ENCODE results near the gene OR2T12. TPM values are rescaled to one million over a fixed set of nuclear protein-coding genes. Genes with fewer than 3 reads are reported as not detected.

The OR2T12 gene, protein sequence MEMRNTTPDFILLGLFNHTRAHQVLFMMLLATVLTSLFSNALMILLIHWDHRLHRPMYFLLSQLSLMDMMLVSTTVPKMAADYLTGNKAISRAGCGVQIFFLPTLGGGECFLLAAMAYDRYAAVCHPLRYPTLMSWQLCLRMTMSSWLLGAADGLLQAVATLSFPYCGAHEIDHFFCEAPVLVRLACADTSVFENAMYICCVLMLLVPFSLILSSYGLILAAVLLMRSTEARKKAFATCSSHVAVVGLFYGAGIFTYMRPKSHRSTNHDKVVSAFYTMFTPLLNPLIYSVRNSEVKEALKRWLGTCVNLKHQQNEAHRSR
- total RNA-seq (not detected), polyA plus RNA-seq (not detected)

DNA sequence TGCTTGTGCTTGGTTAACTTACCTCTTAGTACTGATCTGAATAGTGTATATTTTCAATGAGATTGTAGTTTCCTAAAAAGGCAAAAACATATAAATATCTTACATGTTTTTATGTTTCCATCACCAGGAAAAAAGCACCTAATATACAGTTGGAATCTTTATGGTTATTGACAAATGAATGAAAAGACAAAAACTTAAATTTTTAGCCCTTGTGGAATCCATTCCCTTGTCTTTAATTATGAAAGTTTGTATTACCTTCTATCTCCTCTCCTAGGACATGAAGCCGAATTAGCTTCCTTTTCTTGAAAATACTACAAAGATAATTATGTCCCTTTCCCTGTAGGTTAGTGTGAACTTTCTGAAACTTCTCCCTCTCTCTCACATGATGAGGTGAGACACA lies at the start of gene OR2T12:
Gene OR2T12 (minus strand): TSS at position 101 of the 400 bp plus-strand sequence. CDS start 7,846 bp downstream, outside the sequence.
- H3K36me3 ChIP-seq = no peaks in the 10 kb centered on the region
- no peak within 1 kb of the TSS for H3K4me3 ChIP-seq
- no peaks in the 10 kb centered on the region for H3K4me1 ChIP-seq
- no peaks in the 10 kb centered on the region for H3K27me3 ChIP-seq
- TF ChIP-seq POLR2AphosphoS5 (IDR thresholded peaks at IDR 0.05) (no peak), EP300 (IDR thresholded peaks at IDR 0.05) (no peak), POLR2A (IDR thresholded peaks at IDR 0.05) (no peak)
- TF ChIP-seq, protein P1, sequence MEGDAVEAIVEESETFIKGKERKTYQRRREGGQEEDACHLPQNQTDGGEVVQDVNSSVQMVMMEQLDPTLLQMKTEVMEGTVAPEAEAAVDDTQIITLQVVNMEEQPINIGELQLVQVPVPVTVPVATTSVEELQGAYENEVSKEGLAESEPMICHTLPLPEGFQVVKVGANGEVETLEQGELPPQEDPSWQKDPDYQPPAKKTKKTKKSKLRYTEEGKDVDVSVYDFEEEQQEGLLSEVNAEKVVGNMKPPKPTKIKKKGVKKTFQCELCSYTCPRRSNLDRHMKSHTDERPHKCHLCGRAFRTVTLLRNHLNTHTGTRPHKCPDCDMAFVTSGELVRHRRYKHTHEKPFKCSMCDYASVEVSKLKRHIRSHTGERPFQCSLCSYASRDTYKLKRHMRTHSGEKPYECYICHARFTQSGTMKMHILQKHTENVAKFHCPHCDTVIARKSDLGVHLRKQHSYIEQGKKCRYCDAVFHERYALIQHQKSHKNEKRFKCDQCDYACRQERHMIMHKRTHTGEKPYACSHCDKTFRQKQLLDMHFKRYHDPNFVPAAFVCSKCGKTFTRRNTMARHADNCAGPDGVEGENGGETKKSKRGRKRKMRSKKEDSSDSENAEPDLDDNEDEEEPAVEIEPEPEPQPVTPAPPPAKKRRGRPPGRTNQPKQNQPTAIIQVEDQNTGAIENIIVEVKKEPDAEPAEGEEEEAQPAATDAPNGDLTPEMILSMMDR (IDR thresholded peaks at IDR 0.05) = no peak
- no peak for DNase-seq
- no peaks in the 10 kb centered on the region for H3K9me3 ChIP-seq
- H3K27ac ChIP-seq = no peak within 1 kb of the TSS
- 86 to 89% methylated on average over 1 of the region's 1 CpG for WGBS, 2 donors
- intact Hi-C loops (cut with DNase I) = no loop called here

DNA sequence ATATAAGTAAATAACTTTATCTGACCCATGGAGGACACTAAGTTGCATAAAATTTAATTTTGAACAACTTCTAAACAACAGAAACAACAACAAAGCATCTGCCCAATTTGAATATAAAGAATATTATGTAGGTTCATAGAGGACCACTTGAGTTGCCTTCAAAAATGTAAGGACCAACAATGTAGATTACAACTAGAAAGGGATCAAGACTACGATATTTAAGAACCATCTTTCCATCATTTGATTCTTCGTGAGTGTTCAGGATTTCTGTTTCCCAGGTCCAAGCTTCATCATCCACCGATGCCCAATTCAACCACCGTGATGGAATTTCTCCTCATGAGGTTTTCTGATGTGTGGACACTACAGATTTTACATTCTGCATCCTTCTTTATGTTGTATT lies 45.3 kb upstream of the OR2T12 start, which contains the start of gene OR14C36:
Gene OR14C36 (plus strand): TSS at position 301 of the 400 bp plus-strand sequence. CDS start 0 bp downstream, at position 301.
- DNase-seq = no peak
- no peak within 1 kb of the TSS for H3K4me3 ChIP-seq
- H3K27ac ChIP-seq = no peak within 1 kb of the TSS
- H3K27me3 ChIP-seq = no peaks in the 10 kb centered on the region
- no peaks in the 10 kb centered on the region for H3K9me3 ChIP-seq
- 64 to 81% methylated on average over 4 of the region's 4 CpGs for WGBS, 2 donors
- intact Hi-C loops (cut with DNase I) = no loop called here
- no peaks in the 10 kb centered on the region for H3K4me1 ChIP-seq
- TF ChIP-seq, protein P1 (IDR thresholded peaks at IDR 0.05) = no peak
- TF ChIP-seq EP300 (IDR thresholded peaks at IDR 0.05) = no peak
- no peak for TF ChIP-seq POLR2AphosphoS5 (IDR thresholded peaks at IDR 0.05)
- TF ChIP-seq POLR2A (IDR thresholded peaks at IDR 0.05) = no peak
- no peaks in the 10 kb centered on the region for H3K36me3 ChIP-seq

DNA sequence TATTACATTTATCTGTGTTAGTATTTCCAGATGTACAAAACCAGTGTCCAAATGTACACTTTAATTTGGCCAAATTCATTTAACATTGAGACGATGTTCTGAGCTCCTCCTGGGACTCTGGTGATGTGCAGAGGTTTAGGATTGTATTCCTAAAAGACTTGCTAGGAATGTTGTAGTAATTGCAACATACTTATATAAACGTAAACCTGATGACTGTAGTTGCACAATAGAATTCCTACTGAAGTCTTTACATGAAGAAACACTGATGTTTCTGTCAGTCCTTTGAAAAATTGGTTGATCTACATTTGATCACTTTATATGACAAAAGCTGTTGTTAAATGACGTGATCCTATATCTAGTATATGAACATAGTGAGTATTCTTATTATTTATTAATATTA lies 40.2 kb upstream of the OR2T12 start:
- no peaks in the 10 kb centered on the region for H3K27me3 ChIP-seq
- WGBS, 2 donors = 48 to 54% methylated on average over 3 of the region's 3 CpGs

DNA sequence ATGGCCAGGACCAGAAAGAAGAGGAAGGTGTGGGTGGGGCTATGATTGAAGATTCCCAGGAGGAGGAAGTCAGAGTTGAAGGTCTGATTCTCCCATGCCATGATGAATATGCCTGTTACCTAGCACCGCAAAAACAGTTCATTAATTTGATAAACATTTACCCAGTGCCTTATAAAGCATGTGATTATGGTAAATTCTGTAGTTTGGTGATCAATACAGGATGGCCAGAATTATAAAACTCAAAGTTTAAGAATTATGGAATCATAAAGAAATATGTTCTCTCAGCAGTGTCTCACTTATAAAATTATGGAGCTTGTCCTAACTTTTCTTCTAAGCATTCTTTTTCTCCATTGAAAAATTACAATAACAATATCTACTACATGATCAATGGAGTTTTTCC lies 21.2 kb upstream of the OR2T12 start, which contains the start of gene OR2M7:
Gene OR2M7 (minus strand): TSS at position 101 of the 400 bp plus-strand sequence. CDS start 0 bp downstream, at position 101.
- H3K36me3 ChIP-seq = no peaks in the 10 kb centered on the region
- H3K4me1 ChIP-seq = no peaks in the 10 kb centered on the region
- no peak for DNase-seq
- H3K4me3 ChIP-seq = no peak within 1 kb of the TSS
- H3K27me3 ChIP-seq = no peaks in the 10 kb centered on the region
- TF ChIP-seq, protein P1 (IDR thresholded peaks at IDR 0.05) = no peak
- TF ChIP-seq POLR2A (IDR thresholded peaks at IDR 0.05) (no peak), EP300 (IDR thresholded peaks at IDR 0.05) (no peak), POLR2AphosphoS5 (IDR thresholded peaks at IDR 0.05) (no peak)
- intact Hi-C loops (cut with DNase I) = no loop called here
- H3K9me3 ChIP-seq = no peaks in the 10 kb centered on the region
- 91 to 93% methylated on average over 1 of the region's 1 CpG for WGBS, 2 donors
- no peak within 1 kb of the TSS for H3K27ac ChIP-seq

More for the DNA sequence above, 40.2 kb upstream of the OR2T12 start:
- Histone ChIP-seq H3K4me3 (no peak overlapping the region), H3K4me1 (no peaks in the 10 kb centered on the region), H3K27ac (no peak overlapping the region), H3K36me3 (no peaks in the 10 kb centered on the region), H3K9me3 (no peaks in the 10 kb centered on the region)
- TF ChIP-seq POLR2A (IDR thresholded peaks at IDR 0.05) = no peak
- TF ChIP-seq POLR2AphosphoS5 (IDR thresholded peaks at IDR 0.05) = no peak
- TF ChIP-seq, protein P1 (IDR thresholded peaks at IDR 0.05) = no peak
- TF ChIP-seq EP300 (IDR thresholded peaks at IDR 0.05) = no peak
- DNase-seq = no peak
- intact Hi-C loops (cut with DNase I) = no loop called here

Data from sigmoid colon (tissue), 7 donors.